GM12878 (cell line): ENCODE measurements around the gene NAAA. TPM values are rescaled to one million over a fixed set of nuclear protein-coding genes. Genes with fewer than 3 reads are reported as not detected.

Experiments
- ATAC-seq: fragments of 200-7000 bp; cut with Tn5 transposase; 3 replicates; pipeline ENCODE4 v1.9.1; 2020; ENCODE audit warnings: mild to moderate bottlenecking, moderate library complexity
- BruUV-seq: library from RNA; stranded (reverse); fragments of 400-500 nt; replicated peaks from 2 replicates; lab custom pipeline; 2021; lab: Mats Ljungman, UMichigan
- CTCF ChIA-PET: fragments of 300-600 bp; sonication (Branson Sonifier 250); formaldehyde crosslinking; extraction: SDS; loops from one replicate; lab custom pipeline; 2021; ENCODE audit warnings: inconsistent platforms; lab: Yijun Ruan, JAX
- POLR2A ChIA-PET: fragments of 350-600 bp; formaldehyde crosslinking; extraction: SDS; loops from one replicate; lab custom pipeline; 2021; ENCODE audit warnings: inconsistent platforms; lab: Charles Lee
- RAD21 ChIA-PET: fragments of 300-600 bp; sonication (Branson Sonifier 250); formaldehyde crosslinking; loops from one replicate; lab custom pipeline; 2023; ENCODE audit warnings: antibody characterized with exemption; ENCODE audit not compliant: unreplicated experiment; lab: Charles Lee
- SMC1A ChIA-PET: fragments of 300-600 bp; sonication (Branson Sonifier 250); formaldehyde crosslinking; loops from one replicate; lab custom pipeline; 2023; ENCODE audit not compliant: unreplicated experiment, uncharacterized antibody; lab: Charles Lee
- DNase-seq: peaks from one replicate; pipeline ENCODE4 v3.0.0-alpha.2; 2011; ENCODE audit warnings: low read depth, low spot score
- FAIRE-seq: peaks from 3 replicates; lab custom pipeline; 2011; peaks lifted over from hg19 to GRCh38; lab: Jason Lieb, UNC
- H2AFZ ChIP-seq: 2 replicates; pipeline ENCODE4 v1.6.0; 2011; ENCODE audit warnings: low read depth, low read length, control low read depth; ENCODE audit not compliant: control insufficient read depth
- H3K27ac ChIP-seq: 2 replicates; pipeline ENCODE4 v1.5.1; 2011; ENCODE audit warnings: control low read depth; ENCODE audit not compliant: control insufficient read depth, insufficient read depth
- H3K27me3 ChIP-seq, 2 experiments: replicated peaks in 1 of 2; 2 replicates each; pipeline versions ENCODE4 v1.6.0 to v1.6.1; 2011; ENCODE audit warnings: low read length in 1 of 2; ENCODE audit not compliant: control insufficient read depth in 2 of 2, insufficient read depth in 2 of 2
- H3K36me3 ChIP-seq, 2 experiments: 2 replicates each; pipeline ENCODE4 v1.5.1; 2011; ENCODE audit warnings: low read length in 1 of 2; ENCODE audit not compliant: control insufficient read depth in 2 of 2, insufficient read depth in 2 of 2
- H3K4me1 ChIP-seq: 2 replicates; pipeline ENCODE4 v1.6.1; 2011; ENCODE audit warnings: mild to moderate bottlenecking, low read length, moderate library complexity, mixed read lengths; ENCODE audit not compliant: control insufficient read depth, insufficient read depth
- H3K4me2 ChIP-seq: 2 replicates; pipeline ENCODE4 v1.6.0; 2011; ENCODE audit warnings: control low read depth; ENCODE audit not compliant: control insufficient read depth, insufficient read depth
- H3K4me3 ChIP-seq: fragments of 200-600 bp; sonication (generic); 2 replicates; pipeline ENCODE4 v1.5.1; 2016
- H3K79me2 ChIP-seq: 2 replicates; pipeline ENCODE4 v1.6.0; 2011; ENCODE audit warnings: low read length; ENCODE audit not compliant: control insufficient read depth, insufficient read depth
- H3K9ac ChIP-seq: 2 replicates; pipeline ENCODE4 v1.8.0; 2011; ENCODE audit warnings: low read length, control low read depth, mixed read lengths; ENCODE audit not compliant: control insufficient read depth, insufficient read depth
- H3K9me3 ChIP-seq: replicated peaks from 3 replicates; pipeline ENCODE4 v1.5.1; 2011; ENCODE audit warnings: mild to moderate bottlenecking, low read length; ENCODE audit not compliant: control insufficient read depth, insufficient read depth
- H4K20me1 ChIP-seq: 2 replicates; pipeline ENCODE4 v1.6.0; 2011; ENCODE audit not compliant: control insufficient read depth, insufficient read depth
- FOS ChIP-seq: IDR thresholded peaks from 3 replicates; pipeline ENCODE4 v1.6.1; 2011; ENCODE audit warnings: borderline replicate concordance; ENCODE audit not compliant: insufficient read length; ENCODE audit errors: extremely low read depth
- GABPA ChIP-seq: IDR thresholded peaks from 2 replicates; pipeline ENCODE4 v1.6.1; 2014; ENCODE audit warnings: antibody characterized with exemption, low read depth, mild to moderate bottlenecking, inconsistent platforms
- MTA2 ChIP-seq: fragments of 450-650 bp; IDR thresholded peaks from 2 replicates; pipeline ENCODE4 v1.6.1; 2016; ENCODE audit warnings: low read depth, mild to moderate bottlenecking, moderate library complexity
- MTA3 ChIP-seq: IDR thresholded peaks from 2 replicates; pipeline ENCODE4 v1.6.1; 2012; ENCODE audit warnings: low read length, inconsistent platforms, borderline replicate concordance
- POLR2AphosphoS2 ChIP-seq: IDR thresholded peaks from 2 replicates; pipeline ENCODE4 v1.6.1; 2011; ENCODE audit warnings: low read depth, mild to moderate bottlenecking, low read length, improper control_type of control experiment, moderate library complexity
- POLR2AphosphoS5 ChIP-seq: IDR thresholded peaks from 2 replicates; pipeline ENCODE4 v1.6.1; 2011; ENCODE audit warnings: mild to moderate bottlenecking, low read length, inconsistent platforms
- POU2F2 ChIP-seq: IDR thresholded peaks from 3 replicates; pipeline ENCODE4 v1.6.1; 2011; ENCODE audit warnings: low read depth, mild to moderate bottlenecking, low read length, borderline replicate concordance
- WGBS: methylation state at CpG from one replicate; pipeline ENCODE4 v1.1.6; 2016; ENCODE audit warnings: low lambda C conversion rate; ENCODE audit not compliant: insufficient replicate concordance, insufficient coverage; ENCODE audit errors: missing lambda C conversion rate; 5-methylcytosine and 5-hydroxymethylcytosine counted together
- in situ Hi-C: fragments of 300-500 bp; cut with MboI; formaldehyde crosslinking; loops from 9 replicates; pipeline ENCODE4 v1.14.3; 2018; ENCODE audit warnings: mixed read lengths
- intact Hi-C: fragments of 100-400 bp; cut with micrococcal nuclease; formaldehyde crosslinking; loops from one replicate; pipeline ENCODE4 v1.14.2; 2022; ENCODE audit not compliant: unreplicated experiment
- polyA plus RNA-seq, 11 experiments: library from polyadenylated mRNA; depleted of rRNA in 4 of 11; unstranded in 6 of 11; stranded (reverse) in 5 of 11; fragments of >200 nt; fragmentation: Nextera tagmentation in 4 of 11; fragmentation: Illumina TruSeq in 1 of 11; extraction: Ambion mirVana in 4 of 11; extraction: Trizol in 1 of 11; gene quantifications; 1 replicate in 1 of 11; 2 replicates in 10 of 11; pipeline versions ENCODE4 v1.2.1 to v1.2.3, GENCODE V29; 2011 to 2016; ENCODE audit warnings: inconsistent platforms in 2 of 11, missing spikeins in 2 of 11, low read depth in 1 of 11
- total RNA-seq, 4 experiments: library from RNA; depleted of rRNA in 3 of 4; stranded (reverse); fragments of >200 nt in 3 of 4; fragmentation: Illumina TruSeq in 1 of 4; extraction: Trizol in 1 of 4; gene quantifications; 2 replicates each; pipeline versions ENCODE4 v1.2.1 to v1.2.3, GENCODE V29; 2013 to 2021
- TF ChIP-seq, protein P1 (sequence below): IDR thresholded peaks from 2 replicates; pipeline ENCODE4 v1.6.1; 2011; ENCODE audit warnings: mild to moderate bottlenecking, low read depth, low read length, moderate library complexity; ENCODE audit not compliant: insufficient replicate concordance
- TF ChIP-seq, protein P2 (sequence below), 3 experiments: IDR thresholded peaks in 2 of 3; conservative IDR thresholded peaks in 1 of 3; 2 replicates each; pipeline ENCODE4 v1.5.1; 2011; ENCODE audit warnings: low read depth in 3 of 3, low read length in 3 of 3, mild to moderate bottlenecking in 3 of 3, control low read depth in 2 of 3, moderate library complexity in 2 of 3, inconsistent platforms in 1 of 3, mixed read lengths in 1 of 3; ENCODE audit not compliant: control insufficient read depth in 2 of 3, insufficient read depth in 1 of 3; ENCODE audit errors: extremely low read depth in 1 of 3
- TF ChIP-seq, protein P3 (sequence below): fragments of 450-650 bp; IDR thresholded peaks from 2 replicates; pipeline ENCODE4 v1.6.1; 2016; ENCODE audit warnings: mild to moderate bottlenecking, moderate library complexity, borderline replicate concordance
- TF ChIP-seq, protein P4 (sequence below): IDR thresholded peaks from 2 replicates; pipeline ENCODE4 v1.6.1; 2012; ENCODE audit warnings: mild to moderate bottlenecking, low read depth, low read length

Gene NAAA
- total and polyA plus RNA-seq, 10 of the 15 experiments (the other 5 are each of a cell fraction or from before 2014, with no cell fraction given), result 0.60 to 4.9 (median 2.6) TPM

DNA sequence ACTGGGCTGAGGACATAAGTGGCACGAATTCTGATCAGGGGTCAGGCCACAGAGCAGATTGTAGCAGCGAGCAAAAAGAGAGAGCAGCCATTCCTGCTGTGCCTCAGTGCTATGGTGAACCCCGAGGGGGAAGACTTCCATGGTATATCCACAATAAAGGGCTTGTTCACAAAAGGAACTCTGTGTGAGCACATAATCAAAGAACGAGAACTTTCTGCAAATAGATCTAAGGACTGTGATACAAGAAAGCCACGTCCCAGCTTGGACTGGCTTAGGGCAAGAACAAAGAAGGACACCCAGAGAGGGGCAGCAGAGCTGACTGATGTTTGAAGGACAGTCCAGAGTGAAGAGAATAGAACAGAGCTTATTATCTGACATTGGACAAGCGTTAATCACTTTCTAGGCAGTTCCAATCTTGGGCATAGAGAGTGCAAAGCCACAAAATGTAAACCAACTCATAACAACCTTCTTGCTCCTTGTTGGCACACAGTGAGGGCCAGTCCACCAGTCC is 62.5 kb downstream of the NAAA start (continued):
- TF ChIP-seq POLR2AphosphoS5 (no peak), MTA2 (no peak)
- TF ChIP-seq, protein P1, sequence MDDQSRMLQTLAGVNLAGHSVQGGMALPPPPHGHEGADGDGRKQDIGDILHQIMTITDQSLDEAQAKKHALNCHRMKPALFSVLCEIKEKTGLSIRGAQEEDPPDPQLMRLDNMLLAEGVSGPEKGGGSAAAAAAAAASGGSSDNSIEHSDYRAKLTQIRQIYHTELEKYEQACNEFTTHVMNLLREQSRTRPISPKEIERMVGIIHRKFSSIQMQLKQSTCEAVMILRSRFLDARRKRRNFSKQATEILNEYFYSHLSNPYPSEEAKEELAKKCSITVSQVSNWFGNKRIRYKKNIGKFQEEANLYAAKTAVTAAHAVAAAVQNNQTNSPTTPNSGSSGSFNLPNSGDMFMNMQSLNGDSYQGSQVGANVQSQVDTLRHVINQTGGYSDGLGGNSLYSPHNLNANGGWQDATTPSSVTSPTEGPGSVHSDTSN, result no peak

DNA sequence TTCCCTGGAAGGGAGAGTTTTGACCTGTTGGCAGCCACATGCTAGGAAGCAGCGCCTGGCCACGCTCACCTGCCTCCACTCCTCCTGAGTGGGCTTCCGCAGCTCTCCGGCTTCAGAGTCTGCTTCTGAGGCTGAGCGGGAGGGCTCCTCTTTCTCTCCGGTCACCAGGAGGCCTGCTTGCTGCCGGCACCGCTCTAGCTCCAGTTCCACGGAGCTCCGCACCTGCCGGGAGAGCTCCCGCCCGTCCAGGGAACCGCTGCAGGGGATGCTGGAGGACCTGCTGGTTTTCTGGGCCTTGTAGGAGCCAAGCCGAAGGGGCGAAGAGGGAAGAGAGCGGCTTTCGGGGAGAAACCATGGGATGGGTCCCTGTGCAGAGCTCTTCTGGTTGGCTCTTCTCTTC is 64.6 kb downstream of the NAAA start:
- POLR2A ChIA-PET, result no interaction called here
- BruUV-seq, result no TSS peak
- TF ChIP-seq, protein P2, sequence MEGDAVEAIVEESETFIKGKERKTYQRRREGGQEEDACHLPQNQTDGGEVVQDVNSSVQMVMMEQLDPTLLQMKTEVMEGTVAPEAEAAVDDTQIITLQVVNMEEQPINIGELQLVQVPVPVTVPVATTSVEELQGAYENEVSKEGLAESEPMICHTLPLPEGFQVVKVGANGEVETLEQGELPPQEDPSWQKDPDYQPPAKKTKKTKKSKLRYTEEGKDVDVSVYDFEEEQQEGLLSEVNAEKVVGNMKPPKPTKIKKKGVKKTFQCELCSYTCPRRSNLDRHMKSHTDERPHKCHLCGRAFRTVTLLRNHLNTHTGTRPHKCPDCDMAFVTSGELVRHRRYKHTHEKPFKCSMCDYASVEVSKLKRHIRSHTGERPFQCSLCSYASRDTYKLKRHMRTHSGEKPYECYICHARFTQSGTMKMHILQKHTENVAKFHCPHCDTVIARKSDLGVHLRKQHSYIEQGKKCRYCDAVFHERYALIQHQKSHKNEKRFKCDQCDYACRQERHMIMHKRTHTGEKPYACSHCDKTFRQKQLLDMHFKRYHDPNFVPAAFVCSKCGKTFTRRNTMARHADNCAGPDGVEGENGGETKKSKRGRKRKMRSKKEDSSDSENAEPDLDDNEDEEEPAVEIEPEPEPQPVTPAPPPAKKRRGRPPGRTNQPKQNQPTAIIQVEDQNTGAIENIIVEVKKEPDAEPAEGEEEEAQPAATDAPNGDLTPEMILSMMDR (IDR thresholded peaks at IDR 0.05 in 2 of 3, conservative IDR thresholded peaks at IDR 0.05 in 1 of 3; ENCODE audit: control insufficient read depth in 2 of 3, extremely low read depth in 1 of 3, insufficient read depth in 1 of 3, low read depth in 3 of 3, low read length in 3 of 3), result no peak
- no peak for TF ChIP-seq GABPA
- no peak for TF ChIP-seq POU2F2
- no peak for TF ChIP-seq MTA3
- TF ChIP-seq POLR2AphosphoS2, result no peak
- TF ChIP-seq, protein P3, sequence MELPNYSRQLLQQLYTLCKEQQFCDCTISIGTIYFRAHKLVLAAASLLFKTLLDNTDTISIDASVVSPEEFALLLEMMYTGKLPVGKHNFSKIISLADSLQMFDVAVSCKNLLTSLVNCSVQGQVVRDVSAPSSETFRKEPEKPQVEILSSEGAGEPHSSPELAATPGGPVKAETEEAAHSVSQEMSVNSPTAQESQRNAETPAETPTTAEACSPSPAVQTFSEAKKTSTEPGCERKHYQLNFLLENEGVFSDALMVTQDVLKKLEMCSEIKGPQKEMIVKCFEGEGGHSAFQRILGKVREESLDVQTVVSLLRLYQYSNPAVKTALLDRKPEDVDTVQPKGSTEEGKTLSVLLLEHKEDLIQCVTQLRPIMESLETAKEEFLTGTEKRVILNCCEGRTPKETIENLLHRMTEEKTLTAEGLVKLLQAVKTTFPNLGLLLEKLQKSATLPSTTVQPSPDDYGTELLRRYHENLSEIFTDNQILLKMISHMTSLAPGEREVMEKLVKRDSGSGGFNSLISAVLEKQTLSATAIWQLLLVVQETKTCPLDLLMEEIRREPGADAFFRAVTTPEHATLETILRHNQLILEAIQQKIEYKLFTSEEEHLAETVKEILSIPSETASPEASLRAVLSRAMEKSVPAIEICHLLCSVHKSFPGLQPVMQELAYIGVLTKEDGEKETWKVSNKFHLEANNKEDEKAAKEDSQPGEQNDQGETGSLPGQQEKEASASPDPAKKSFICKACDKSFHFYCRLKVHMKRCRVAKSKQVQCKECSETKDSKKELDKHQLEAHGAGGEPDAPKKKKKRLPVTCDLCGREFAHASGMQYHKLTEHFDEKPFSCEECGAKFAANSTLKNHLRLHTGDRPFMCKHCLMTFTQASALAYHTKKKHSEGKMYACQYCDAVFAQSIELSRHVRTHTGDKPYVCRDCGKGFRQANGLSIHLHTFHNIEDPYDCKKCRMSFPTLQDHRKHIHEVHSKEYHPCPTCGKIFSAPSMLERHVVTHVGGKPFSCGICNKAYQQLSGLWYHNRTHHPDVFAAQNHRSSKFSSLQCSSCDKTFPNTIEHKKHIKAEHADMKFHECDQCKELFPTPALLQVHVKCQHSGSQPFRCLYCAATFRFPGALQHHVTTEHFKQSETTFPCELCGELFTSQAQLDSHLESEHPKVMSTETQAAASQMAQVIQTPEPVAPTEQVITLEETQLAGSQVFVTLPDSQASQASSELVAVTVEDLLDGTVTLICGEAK, result no peak
- TF ChIP-seq, protein P4, sequence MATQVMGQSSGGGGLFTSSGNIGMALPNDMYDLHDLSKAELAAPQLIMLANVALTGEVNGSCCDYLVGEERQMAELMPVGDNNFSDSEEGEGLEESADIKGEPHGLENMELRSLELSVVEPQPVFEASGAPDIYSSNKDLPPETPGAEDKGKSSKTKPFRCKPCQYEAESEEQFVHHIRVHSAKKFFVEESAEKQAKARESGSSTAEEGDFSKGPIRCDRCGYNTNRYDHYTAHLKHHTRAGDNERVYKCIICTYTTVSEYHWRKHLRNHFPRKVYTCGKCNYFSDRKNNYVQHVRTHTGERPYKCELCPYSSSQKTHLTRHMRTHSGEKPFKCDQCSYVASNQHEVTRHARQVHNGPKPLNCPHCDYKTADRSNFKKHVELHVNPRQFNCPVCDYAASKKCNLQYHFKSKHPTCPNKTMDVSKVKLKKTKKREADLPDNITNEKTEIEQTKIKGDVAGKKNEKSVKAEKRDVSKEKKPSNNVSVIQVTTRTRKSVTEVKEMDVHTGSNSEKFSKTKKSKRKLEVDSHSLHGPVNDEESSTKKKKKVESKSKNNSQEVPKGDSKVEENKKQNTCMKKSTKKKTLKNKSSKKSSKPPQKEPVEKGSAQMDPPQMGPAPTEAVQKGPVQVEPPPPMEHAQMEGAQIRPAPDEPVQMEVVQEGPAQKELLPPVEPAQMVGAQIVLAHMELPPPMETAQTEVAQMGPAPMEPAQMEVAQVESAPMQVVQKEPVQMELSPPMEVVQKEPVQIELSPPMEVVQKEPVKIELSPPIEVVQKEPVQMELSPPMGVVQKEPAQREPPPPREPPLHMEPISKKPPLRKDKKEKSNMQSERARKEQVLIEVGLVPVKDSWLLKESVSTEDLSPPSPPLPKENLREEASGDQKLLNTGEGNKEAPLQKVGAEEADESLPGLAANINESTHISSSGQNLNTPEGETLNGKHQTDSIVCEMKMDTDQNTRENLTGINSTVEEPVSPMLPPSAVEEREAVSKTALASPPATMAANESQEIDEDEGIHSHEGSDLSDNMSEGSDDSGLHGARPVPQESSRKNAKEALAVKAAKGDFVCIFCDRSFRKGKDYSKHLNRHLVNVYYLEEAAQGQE, result no peak
- TF ChIP-seq FOS, result no peak

More for the DNA sequence above, 64.6 kb downstream of the NAAA start:
- 81% methylated on average over 18 of the region's 18 CpGs for WGBS
- in situ Hi-C loops (no loop called here), intact Hi-C loops (no loop called here)
- Histone ChIP-seq H3K79me2 (no peaks in the 10 kb centered on the region), H3K4me3 (no peak overlapping the region), H3K9me3 (no peaks in the 10 kb centered on the region), H3K4me2 (no peak overlapping the region), H2AFZ (no peak overlapping the region), H4K20me1 (no peaks in the 10 kb centered on the region), H3K9ac (no peak overlapping the region), H3K4me1 (no peaks in the 10 kb centered on the region), H3K27me3 (peaks cover 0 to 1% of the 10 kb centered on the region in 2 experiments; a peak in 3 of 4 replicates), H3K27ac (no peak overlapping the region), H3K36me3 (no peaks in the 10 kb centered on the region)
- ChIA-PET RAD21 (no interaction called here), SMC1A (no interaction called here), CTCF (interaction anchor here (3.9 kb wide), 1 partner anchor 19 kb away, joined by 15 read pairs; no protein-coding TSS in a partner anchor)
- no peak for FAIRE-seq
- DNase-seq, result no peak
- no peak for ATAC-seq
